SK-N-SH (cell line): ENCODE results near the gene CLPX. TPM values are rescaled to one million over a fixed set of nuclear protein-coding genes. Genes with fewer than 3 reads are reported as not detected.

Experiments
- CTCF ChIA-PET: fragments of 300-600, 350-600 bp; formaldehyde crosslinking; extraction: SDS; loops from one replicate; lab custom pipeline; 2021; lab: Yijun Ruan, JAX
- POLR2A ChIA-PET: fragments of 350-600 bp; sonication (Branson Sonifier 250); formaldehyde crosslinking; extraction: SDS; loops from one replicate; lab custom pipeline; 2020; ENCODE audit warnings: antibody characterized with exemption, inconsistent platforms; lab: Yijun Ruan, JAX
- DNase-seq: peaks from one replicate; pipeline ENCODE4 v3.0.0; 2012
- H2AFZ ChIP-seq: fragments of 200-600 bp; sonication (generic); 2 replicates; pipeline ENCODE4 v1.8.1; 2016; ENCODE audit warnings: antibody characterized with exemption, mild to moderate bottlenecking, low read depth
- H3F3A ChIP-seq: fragments of 200-600 bp; sonication (generic); replicated peaks from 2 replicates; pipeline ENCODE3; 2016; ENCODE audit warnings: antibody characterized with exemption, mild to moderate bottlenecking; ENCODE audit not compliant: insufficient read depth
- H3K27ac ChIP-seq, 2 experiments: fragments of 200-500 bp in 1 of 2; fragments of 200-600 bp in 1 of 2; sonication (Bioruptor generic) in 1 of 2; sonication (generic), shearing (Covaris generic) in 1 of 2; 2 replicates each; pipeline versions ENCODE4 v1.5.1 to v1.6.1; 2014 to 2016; ENCODE audit warnings: low read depth in 2 of 2, inconsistent platforms in 1 of 2, low read length in 1 of 2, mild to moderate bottlenecking in 1 of 2, mixed read lengths in 1 of 2
- H3K27me3 ChIP-seq: fragments of 200-600 bp; sonication (generic), shearing (Covaris generic); 2 replicates; pipeline ENCODE4 v1.6.1; 2016; ENCODE audit warnings: mixed run types; ENCODE audit not compliant: insufficient read depth
- H3K36me3 ChIP-seq, 2 experiments: fragments of 200-500 bp in 1 of 2; fragments of 200-600 bp in 1 of 2; sonication (Bioruptor generic) in 1 of 2; sonication (generic) in 1 of 2; replicated peaks in 1 of 2; 2 replicates each; pipeline versions ENCODE3 to v1.5.1; 2014 to 2016; ENCODE audit warnings: low read length in 1 of 2, mild to moderate bottlenecking in 1 of 2; ENCODE audit not compliant: insufficient read depth in 2 of 2, control insufficient read depth in 1 of 2
- H3K4me1 ChIP-seq, 2 experiments: fragments of 200-500 bp in 1 of 2; fragments of 200-600 bp in 1 of 2; sonication (Bioruptor generic) in 1 of 2; sonication (generic), shearing (Covaris generic) in 1 of 2; 2 replicates each; pipeline versions ENCODE4 v1.5.1 to v1.6.1; 2014 to 2016; ENCODE audit warnings: low read depth in 1 of 2, low read length in 1 of 2, mixed run types in 1 of 2; ENCODE audit not compliant: insufficient read depth in 2 of 2, control insufficient read depth in 1 of 2
- H3K4me2 ChIP-seq: fragments of 200-600 bp; sonication (generic), shearing (Covaris generic); 2 replicates; pipeline ENCODE4 v1.6.1; 2017; ENCODE audit warnings: mixed run types
- H3K4me3 ChIP-seq, 2 experiments: fragments of 200-500 bp in 1 of 2; fragments of 200-600 bp in 1 of 2; sonication (Bioruptor generic) in 1 of 2; sonication (generic), shearing (Covaris generic) in 1 of 2; 2 replicates each; pipeline versions ENCODE4 v1.5.1 to v1.8.1; 2014 to 2016; ENCODE audit warnings: low read depth in 2 of 2, inconsistent platforms in 1 of 2, low read length in 1 of 2, mild to moderate bottlenecking in 1 of 2, mixed read lengths in 1 of 2, moderate library complexity in 1 of 2
- H3K79me2 ChIP-seq: fragments of 200-600 bp; sonication (generic); 2 replicates; pipeline ENCODE4 v1.8.1; 2017; ENCODE audit warnings: mild to moderate bottlenecking; ENCODE audit not compliant: insufficient read depth
- H3K9ac ChIP-seq: fragments of 200-600 bp; sonication (generic); 2 replicates; pipeline ENCODE4 v1.6.1; 2017; ENCODE audit warnings: mixed run types
- H3K9me2 ChIP-seq: fragments of 200-600 bp; sonication (generic); 2 replicates; pipeline ENCODE4 v1.6.1; 2017; ENCODE audit warnings: mixed run types
- H3K9me3 ChIP-seq: fragments of 200-600 bp; sonication (generic); 2 replicates; pipeline ENCODE4 v1.6.1; 2017; ENCODE audit warnings: mixed run types, mild to moderate bottlenecking, moderate library complexity
- H4K20me1 ChIP-seq: fragments of 200-600 bp; sonication (generic); 2 replicates; pipeline ENCODE4 v1.6.1; 2017; ENCODE audit warnings: mild to moderate bottlenecking, mixed run types; ENCODE audit not compliant: insufficient read depth
- CTCF ChIP-seq: fragments of 200-600 bp; sonication (generic); IDR thresholded peaks from 2 replicates; pipeline ENCODE4 v1.6.1; 2017; ENCODE audit warnings: antibody characterized with exemption, mild to moderate bottlenecking, moderate library complexity
- EP300 ChIP-seq, 2 experiments: IDR thresholded peaks; 2 replicates each; pipeline versions ENCODE4 v1.4.0 to v1.6.1; 2012; ENCODE audit warnings: borderline replicate concordance in 1 of 2, low read depth in 1 of 2, low read length in 1 of 2
- FOXJ3 ChIP-seq: sonication (generic); formaldehyde crosslinking; IDR thresholded peaks from 2 replicates; pipeline ENCODE4 v1.5.1; 2020; ENCODE audit warnings: mild to moderate bottlenecking, missing genetic modification reagents
- IRF3 ChIP-seq: fragments of 150-350 bp; IDR thresholded peaks from 2 replicates; pipeline ENCODE4 v1.6.1; 2016; ENCODE audit warnings: mild to moderate bottlenecking, low read depth, low read length
- RCOR1 ChIP-seq: fragments of 150-350 bp; IDR thresholded peaks from 2 replicates; pipeline ENCODE4 v1.6.1; 2017; ENCODE audit warnings: antibody characterized with exemption, low read length
- REST ChIP-seq: IDR thresholded peaks from 2 replicates; pipeline ENCODE4 v1.6.1; 2012; ENCODE audit warnings: mild to moderate bottlenecking, low read depth, low read length, moderate library complexity
- RFX5 ChIP-seq: IDR thresholded peaks from 2 replicates; pipeline ENCODE4 v1.6.1; 2012; ENCODE audit warnings: mild to moderate bottlenecking, improper control_type of control experiment, low read length
- TCF12 ChIP-seq: IDR thresholded peaks from 2 replicates; pipeline ENCODE4 v1.4.0; 2012
- TEAD4 ChIP-seq: IDR thresholded peaks from 2 replicates; pipeline ENCODE4 v1.4.0; 2012; ENCODE audit warnings: mild to moderate bottlenecking, borderline replicate concordance; ENCODE audit not compliant: insufficient read depth
- USF2 ChIP-seq: fragments of 150-350 bp; IDR thresholded peaks from 2 replicates; pipeline ENCODE4 v1.6.1; 2017; ENCODE audit warnings: antibody characterized with exemption, low read length, low read depth, borderline replicate concordance
- WGBS: methylation state at CpG from one replicate; pipeline ENCODE4 v1.1.6; 2017; ENCODE audit warnings: low lambda C conversion rate; 5-methylcytosine and 5-hydroxymethylcytosine counted together
- polyA plus RNA-seq, 3 experiments: library from polyadenylated mRNA; depleted of rRNA; stranded (reverse); fragments of >200 nt; gene quantifications; 2 replicates each; pipeline ENCODE4 v1.2.3, GENCODE V29; 2012

CLPX gene
- polyA plus RNA-seq, 1 of the 3 experiments (the other 2 are of a cell fraction): 12.9 TPM

- no peaks in the 10 kb centered on the region for H3K36me3 ChIP-seq
- H4K20me1 ChIP-seq: no peaks in the 10 kb centered on the region
- CTCF ChIA-PET: interaction anchor here (0.6 to 4.2 kb wide), 2 partner anchors 74 to 101 kb away, joined by 4 to 19 read pairs; no protein-coding TSS in a partner anchor
- POLR2A ChIA-PET: no interaction called here
- no peak overlapping the region for H3K4me2 ChIP-seq
- no peak overlapping the region for H2AFZ ChIP-seq
- TF ChIP-seq REST (no peak), RFX5 (no peak), TEAD4 (no peak), TCF12 (no peak), EP300 (IDR thresholded peaks at IDR 0.05; ENCODE audit: borderline replicate concordance in 1 of 2, low read depth in 1 of 2, low read length in 1 of 2) (no peak), FOXJ3 (no peak)
- no peaks in the 10 kb centered on the region for H3F3A ChIP-seq
- no peaks in the 10 kb centered on the region for H3K9me2 ChIP-seq
- H3K4me1 ChIP-seq: peaks cover 0 to 2% of the 10 kb centered on the region in 2 experiments; a peak in 1 of 4 replicates
- H3K4me3 ChIP-seq: no peak overlapping the region
- no peak overlapping the region for H3K27ac ChIP-seq
- no peak for DNase-seq
- 72% methylated on average over 11 of the region's 19 CpGs for WGBS
- no peaks in the 10 kb centered on the region for H3K9me3 ChIP-seq
- no peaks in the 10 kb centered on the region for H3K79me2 ChIP-seq
- no peaks in the 10 kb centered on the region; the same call in 1 of the 2 replicates for H3K27me3 ChIP-seq
- no peak overlapping the region for H3K9ac ChIP-seq
Measured at GRCh38 chr15:65196637-65197336, 11.6 kb upstream of the CLPX start.

- Histone ChIP-seq H3K9me2 (no peaks in the 10 kb centered on the region), H3K27ac (no peak overlapping the region), H3K4me3 (no peak overlapping the region), H3K79me2 (no peaks in the 10 kb centered on the region), H3K9me3 (no peaks in the 10 kb centered on the region), H3K9ac (no peak overlapping the region), H3K27me3 (no peaks in the 10 kb centered on the region; the same call in 1 of the 2 replicates), H4K20me1 (no peaks in the 10 kb centered on the region), H2AFZ (no peak overlapping the region), H3K4me1 (peaks cover 0 to 2% of the 10 kb centered on the region in 2 experiments; a peak in 1 of 4 replicates), H3K36me3 (no peaks in the 10 kb centered on the region), H3K4me2 (no peak overlapping the region), H3F3A (no peaks in the 10 kb centered on the region)
- no peak for DNase-seq
- 62% methylated on average over 5 of the region's 5 CpGs for WGBS
- ChIA-PET CTCF (interaction anchor here (0.6 to 4.2 kb wide), 6 partner anchors 10 to 109 kb away, joined by 3 to 19 read pairs (median 5); partner anchors contain the start of genes CLPX, PARP16 and RNU5B-1), POLR2A (no interaction called here)
- TF ChIP-seq TCF12: no peak
- TF ChIP-seq IRF3: no peak
- TF ChIP-seq USF2: no peak
- TF ChIP-seq RCOR1: no peak
- TF ChIP-seq EP300 (IDR thresholded peaks at IDR 0.05; ENCODE audit: borderline replicate concordance in 1 of 2, low read depth in 1 of 2, low read length in 1 of 2): no peak
- no peak for TF ChIP-seq CTCF
Measured at GRCh38 chr15:65195548-65195923, 10.4 kb upstream of the CLPX start.
